ENCODE results near the gene ATP11A. TPM values are rescaled to one million over a fixed set of nuclear protein-coding genes. Genes with fewer than 3 reads are reported as not detected.
A peak's percentile ranks its signal among the peaks of the same experiment; 100 is the strongest.

The ATP11A gene
- total RNA-seq, 1 experiment from 2014 or later, result 232 TPM

DNA sequence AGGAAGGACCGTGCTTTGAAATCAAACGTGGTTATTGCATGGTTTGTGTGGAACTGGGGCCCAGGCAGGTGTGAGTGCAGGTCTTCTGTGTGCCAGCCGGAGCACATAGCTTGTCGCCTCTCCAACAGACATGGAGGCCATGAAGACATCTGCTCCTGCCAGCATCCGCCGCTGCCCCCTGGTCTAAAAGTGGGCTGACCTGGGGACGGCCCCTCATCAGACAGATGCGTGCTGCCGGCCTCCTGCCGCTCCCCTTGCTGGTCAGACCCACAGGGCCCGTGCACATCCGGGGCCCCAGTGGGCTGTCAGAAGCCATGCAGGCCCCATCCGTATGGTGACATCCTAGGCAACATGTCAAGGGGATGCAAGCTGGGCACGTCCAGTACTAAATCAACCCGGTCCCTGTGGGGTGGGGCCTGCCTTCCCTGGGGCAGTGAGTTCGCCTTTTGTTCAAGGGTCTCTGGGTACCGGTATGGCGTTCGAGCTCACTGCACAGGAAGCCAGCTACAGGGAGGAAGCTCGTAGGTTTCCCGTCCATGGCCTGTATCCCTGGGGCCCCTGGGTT, 191.2 kb downstream of the ATP11A start:
- no peaks in the 10 kb centered on the region for H3K4me1 ChIP-seq
- peaks cover 50% of the 10 kb centered on the region for H3K36me3 Mint-ChIP-seq (ENCODE audit: insufficient read depth, unreplicated experiment)
- BruUV-seq (replicated peaks), result no TSS peak
- intact Hi-C loops (cut with micrococcal nuclease; ENCODE audit: unreplicated experiment), result no loop called here
- ChIA-PET CTCF (no interaction called here), POLR2A (no interaction called here)
- no peak overlapping the region for H3K4me3 Mint-ChIP-seq (ENCODE audit: unreplicated experiment)
- H3K9me3 Mint-ChIP-seq (ENCODE audit: unreplicated experiment), result no peaks in the 10 kb centered on the region
- H3K4me3 ChIP-seq (ENCODE audit: low read depth, low read length), result no peak overlapping the region
- TF ChIP-seq, protein P1, sequence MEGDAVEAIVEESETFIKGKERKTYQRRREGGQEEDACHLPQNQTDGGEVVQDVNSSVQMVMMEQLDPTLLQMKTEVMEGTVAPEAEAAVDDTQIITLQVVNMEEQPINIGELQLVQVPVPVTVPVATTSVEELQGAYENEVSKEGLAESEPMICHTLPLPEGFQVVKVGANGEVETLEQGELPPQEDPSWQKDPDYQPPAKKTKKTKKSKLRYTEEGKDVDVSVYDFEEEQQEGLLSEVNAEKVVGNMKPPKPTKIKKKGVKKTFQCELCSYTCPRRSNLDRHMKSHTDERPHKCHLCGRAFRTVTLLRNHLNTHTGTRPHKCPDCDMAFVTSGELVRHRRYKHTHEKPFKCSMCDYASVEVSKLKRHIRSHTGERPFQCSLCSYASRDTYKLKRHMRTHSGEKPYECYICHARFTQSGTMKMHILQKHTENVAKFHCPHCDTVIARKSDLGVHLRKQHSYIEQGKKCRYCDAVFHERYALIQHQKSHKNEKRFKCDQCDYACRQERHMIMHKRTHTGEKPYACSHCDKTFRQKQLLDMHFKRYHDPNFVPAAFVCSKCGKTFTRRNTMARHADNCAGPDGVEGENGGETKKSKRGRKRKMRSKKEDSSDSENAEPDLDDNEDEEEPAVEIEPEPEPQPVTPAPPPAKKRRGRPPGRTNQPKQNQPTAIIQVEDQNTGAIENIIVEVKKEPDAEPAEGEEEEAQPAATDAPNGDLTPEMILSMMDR (IDR thresholded peaks at IDR 0.05; ENCODE audit: insufficient read depth in 1 of 2, low read depth in 1 of 2, low read length in 1 of 2, severe bottlenecking in 1 of 2, unreplicated experiment in 1 of 2), result no peak
- peak in 1 of 2 experiments; percentile 34 for DNase-seq
- no peaks in the 10 kb centered on the region for H3K4me1 Mint-ChIP-seq (ENCODE audit: low read depth, unreplicated experiment)
- no peaks in the 10 kb centered on the region for H3K9me3 ChIP-seq
- peaks cover 4% of the 10 kb centered on the region for H3K36me3 ChIP-seq (ENCODE audit: control insufficient read depth, insufficient read depth, low read length)
- H3K27me3 ChIP-seq (replicated peaks; ENCODE audit: control insufficient read depth, insufficient read depth, low read length), result no peaks in the 10 kb centered on the region
- H3K27ac Mint-ChIP-seq (ENCODE audit: unreplicated experiment), result no peak overlapping the region
- H3K27me3 Mint-ChIP-seq (ENCODE audit: insufficient read depth, unreplicated experiment), result no peaks in the 10 kb centered on the region

DNA sequence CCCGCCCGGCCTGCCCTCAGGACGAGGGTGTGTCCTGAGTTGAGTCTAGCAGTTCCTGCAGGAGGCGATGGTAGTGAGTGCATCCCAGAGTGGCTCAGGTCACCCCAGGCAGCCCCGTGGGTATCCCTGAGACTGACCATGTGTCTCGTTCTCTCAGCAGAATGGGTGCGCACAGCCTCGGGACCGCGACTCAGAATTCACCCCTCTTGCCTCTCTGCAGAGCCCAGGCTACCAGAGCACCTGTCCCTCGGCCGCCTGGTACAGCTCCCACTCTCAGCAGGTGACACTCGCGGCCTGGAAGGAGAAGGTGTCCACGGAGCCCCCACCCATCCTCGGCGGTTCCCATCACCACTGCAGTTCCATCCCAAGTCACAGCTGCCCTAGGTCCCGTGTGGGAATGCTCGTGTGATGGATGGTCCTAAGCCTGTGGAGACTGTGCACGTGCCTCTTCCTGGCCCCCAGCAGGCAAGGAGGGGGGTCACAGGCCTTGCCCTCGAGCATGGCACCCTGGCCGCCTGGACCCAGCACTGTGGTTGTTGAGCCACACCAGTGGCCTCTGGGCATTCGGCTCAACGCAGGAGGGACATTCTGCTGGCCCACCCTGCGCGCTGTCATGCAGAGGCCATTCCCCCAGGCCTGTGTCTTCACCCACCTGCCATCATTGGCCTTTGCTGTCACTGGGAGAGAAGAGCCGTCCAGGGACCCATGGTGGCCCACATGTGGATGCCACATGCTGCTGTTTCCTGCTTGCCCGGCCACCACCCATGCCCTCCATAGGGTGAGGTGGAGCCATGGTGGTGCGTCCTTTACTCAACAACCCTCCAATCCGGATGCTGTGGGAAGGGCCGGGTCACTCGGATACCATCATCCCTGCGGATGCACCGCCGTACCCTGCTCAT, 192.1 kb downstream of the ATP11A start:
- Mint-ChIP-seq H3K27ac (ENCODE audit: unreplicated experiment) (no peak overlapping the region), H3K36me3 (ENCODE audit: insufficient read depth, unreplicated experiment) (peaks cover 48% of the 10 kb centered on the region), H3K4me3 (ENCODE audit: unreplicated experiment) (no peak overlapping the region), H3K4me1 (ENCODE audit: low read depth, unreplicated experiment) (no peaks in the 10 kb centered on the region), H3K27me3 (ENCODE audit: insufficient read depth, unreplicated experiment) (no peaks in the 10 kb centered on the region), H3K9me3 (ENCODE audit: unreplicated experiment) (no peaks in the 10 kb centered on the region)
- intact Hi-C loops (cut with micrococcal nuclease; ENCODE audit: unreplicated experiment), result no loop called here
- no peaks in the 10 kb centered on the region for H3K27me3 ChIP-seq (replicated peaks; ENCODE audit: control insufficient read depth, insufficient read depth, low read length)
- TF ChIP-seq, protein P1 (IDR thresholded peaks at IDR 0.05; ENCODE audit: insufficient read depth in 1 of 2, low read depth in 1 of 2, low read length in 1 of 2, severe bottlenecking in 1 of 2, unreplicated experiment in 1 of 2), result no peak
- no peaks in the 10 kb centered on the region for H3K9me3 ChIP-seq
- POLR2A ChIA-PET, result no interaction called here
- H3K36me3 ChIP-seq (ENCODE audit: control insufficient read depth, insufficient read depth, low read length), result peaks cover 4% of the 10 kb centered on the region
- peak in 1 of 2 experiments; percentile 26 for DNase-seq
- no TSS peak for BruUV-seq (replicated peaks)
- no peak overlapping the region for H3K4me3 ChIP-seq (ENCODE audit: low read depth, low read length)
- no peaks in the 10 kb centered on the region for H3K4me1 ChIP-seq
- CTCF ChIA-PET, result no interaction called here

DNA sequence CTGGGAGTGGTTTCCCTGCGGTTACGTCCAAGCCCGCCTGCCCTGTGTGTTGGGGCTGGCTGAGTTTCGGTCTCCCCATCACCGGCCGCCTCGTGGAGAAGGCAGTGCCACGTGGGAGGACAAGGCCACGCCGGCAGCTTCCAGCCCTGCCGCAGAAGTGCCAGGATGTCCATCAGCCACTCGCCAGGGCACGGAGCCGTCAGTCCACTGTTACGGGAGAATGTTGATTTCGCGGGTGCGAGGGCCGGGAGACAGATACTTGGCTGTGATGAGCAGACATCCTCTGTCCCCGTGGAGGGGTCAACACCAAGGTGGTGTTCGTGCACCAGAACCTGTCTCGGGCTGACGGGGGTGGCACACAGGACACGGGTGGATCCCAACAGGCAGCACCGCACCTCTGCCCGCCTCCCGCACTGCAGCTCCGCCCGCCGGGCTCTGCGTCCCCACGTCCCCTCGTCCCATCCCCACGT, 192.8 kb downstream of the ATP11A start:
- Histone ChIP-seq H3K4me3 (ENCODE audit: low read depth, low read length) (no peak overlapping the region), H3K36me3 (ENCODE audit: control insufficient read depth, insufficient read depth, low read length) (peaks cover 4% of the 10 kb centered on the region), H3K27me3 (replicated peaks; ENCODE audit: control insufficient read depth, insufficient read depth, low read length) (no peaks in the 10 kb centered on the region), H3K9me3 (no peaks in the 10 kb centered on the region), H3K4me1 (no peaks in the 10 kb centered on the region)
- TF ChIP-seq, protein P1 (IDR thresholded peaks at IDR 0.05; ENCODE audit: insufficient read depth in 1 of 2, low read depth in 1 of 2, low read length in 1 of 2, severe bottlenecking in 1 of 2, unreplicated experiment in 1 of 2), result no peak
- CTCF ChIA-PET, result no interaction called here
- no peak overlapping the region for H3K4me3 Mint-ChIP-seq (ENCODE audit: unreplicated experiment)
- peaks cover 48% of the 10 kb centered on the region for H3K36me3 Mint-ChIP-seq (ENCODE audit: insufficient read depth, unreplicated experiment)
- no peaks in the 10 kb centered on the region for H3K9me3 Mint-ChIP-seq (ENCODE audit: unreplicated experiment)
- intact Hi-C loops (cut with micrococcal nuclease; ENCODE audit: unreplicated experiment), result no loop called here
- POLR2A ChIA-PET, result no interaction called here
- no peaks in the 10 kb centered on the region for H3K4me1 Mint-ChIP-seq (ENCODE audit: low read depth, unreplicated experiment)
- no peak for DNase-seq
- H3K27me3 Mint-ChIP-seq (ENCODE audit: insufficient read depth, unreplicated experiment), result no peaks in the 10 kb centered on the region
- H3K27ac Mint-ChIP-seq (ENCODE audit: unreplicated experiment), result peak overlapping the region; percentile 40
- BruUV-seq (replicated peaks), result no TSS peak

All from Caco-2 (cell line).